ENCODE measurements around the gene FTCDNL1.

Gene FTCDNL1

GRCh38 chr2:199727801-199728200 lies 123.2 kb downstream of the FTCDNL1 start:
- Histone ChIP-seq H3K4me3 (ENCODE audit: low read length) (no peak overlapping the region), H3K9me2 (replicated peaks; ENCODE audit: insufficient read depth, low read length) (no peaks in the 10 kb centered on the region), H3K36me3 (replicated peaks; ENCODE audit: insufficient read depth, low read length) (no peaks in the 10 kb centered on the region), H3K9me3 (replicated peaks; ENCODE audit: insufficient read depth, low read length) (no peaks in the 10 kb centered on the region), H3F3A (ENCODE audit: insufficient read depth, low read length) (no peaks in the 10 kb centered on the region), H3K4me2 (ENCODE audit: low read depth, low read length) (no peak overlapping the region), H4K20me1 (ENCODE audit: insufficient read depth, low read length) (no peaks in the 10 kb centered on the region), H3K27me3 (replicated peaks; ENCODE audit: insufficient read depth, low read length) (no peaks in the 10 kb centered on the region), H3K27ac (ENCODE audit: low read length) (no peak overlapping the region), H2AFZ (ENCODE audit: low read length) (no peak overlapping the region), H3K9ac (ENCODE audit: low read length) (no peak overlapping the region), H3K4me1 (ENCODE audit: low read length) (no peaks in the 10 kb centered on the region), H3K79me2 (ENCODE audit: low read length) (no peaks in the 10 kb centered on the region)
- TF ChIP-seq EZH2phosphoT487 (IDR thresholded peaks at IDR 0.05; ENCODE audit: low read length) (no peak), CTCF (IDR thresholded peaks at IDR 0.05; ENCODE audit: low read length) (no peak), EZH2 (optimal IDR thresholded peaks at IDR 0.05; ENCODE audit: low read depth, low read length) (no peak)
- DNase-seq, result no peak

GRCh38 chr2:199727306-199727705 lies 123.7 kb downstream of the FTCDNL1 start:
- DNase-seq, result no peak
- TF ChIP-seq EZH2 (optimal IDR thresholded peaks at IDR 0.05; ENCODE audit: low read depth, low read length), result no peak
- no peak for TF ChIP-seq EZH2phosphoT487 (IDR thresholded peaks at IDR 0.05; ENCODE audit: low read length)
- TF ChIP-seq CTCF (IDR thresholded peaks at IDR 0.05; ENCODE audit: low read length), result no peak
- H2AFZ ChIP-seq (ENCODE audit: low read length), result no peak overlapping the region
- no peak overlapping the region for H3K9ac ChIP-seq (ENCODE audit: low read length)
- H3K9me3 ChIP-seq (replicated peaks; ENCODE audit: insufficient read depth, low read length), result no peaks in the 10 kb centered on the region
- no peaks in the 10 kb centered on the region for H3K9me2 ChIP-seq (replicated peaks; ENCODE audit: insufficient read depth, low read length)
- no peaks in the 10 kb centered on the region for H4K20me1 ChIP-seq (ENCODE audit: insufficient read depth, low read length)
- no peak overlapping the region for H3K4me2 ChIP-seq (ENCODE audit: low read depth, low read length)
- no peaks in the 10 kb centered on the region for H3K4me1 ChIP-seq (ENCODE audit: low read length)
- no peaks in the 10 kb centered on the region for H3F3A ChIP-seq (ENCODE audit: insufficient read depth, low read length)
- H3K27me3 ChIP-seq (replicated peaks; ENCODE audit: insufficient read depth, low read length), result no peaks in the 10 kb centered on the region
- no peak overlapping the region for H3K27ac ChIP-seq (ENCODE audit: low read length)
- H3K4me3 ChIP-seq (ENCODE audit: low read length), result no peak overlapping the region
- no peaks in the 10 kb centered on the region for H3K36me3 ChIP-seq (replicated peaks; ENCODE audit: insufficient read depth, low read length)
- H3K79me2 ChIP-seq (ENCODE audit: low read length), result no peaks in the 10 kb centered on the region

GRCh38 chr2:199718074-199718473 lies 132.9 kb downstream of the FTCDNL1 start:
- Histone ChIP-seq H3K27me3 (replicated peaks; ENCODE audit: insufficient read depth, low read length) (no peaks in the 10 kb centered on the region), H3K9me2 (replicated peaks; ENCODE audit: insufficient read depth, low read length) (no peaks in the 10 kb centered on the region), H3K4me3 (ENCODE audit: low read length) (no peak overlapping the region), H4K20me1 (ENCODE audit: insufficient read depth, low read length) (no peaks in the 10 kb centered on the region), H2AFZ (ENCODE audit: low read length) (no peak overlapping the region), H3K9me3 (replicated peaks; ENCODE audit: insufficient read depth, low read length) (no peaks in the 10 kb centered on the region), H3K36me3 (replicated peaks; ENCODE audit: insufficient read depth, low read length) (no peaks in the 10 kb centered on the region), H3K79me2 (ENCODE audit: low read length) (no peaks in the 10 kb centered on the region), H3K4me2 (ENCODE audit: low read depth, low read length) (no peak overlapping the region), H3K4me1 (ENCODE audit: low read length) (0 out of 2 replicates have a peak, but pooled peaks cover 4% of the 10 kb centered on the region), H3K27ac (ENCODE audit: low read length) (no peak overlapping the region), H3K9ac (ENCODE audit: low read length) (no peak overlapping the region), H3F3A (ENCODE audit: insufficient read depth, low read length) (no peaks in the 10 kb centered on the region)
- no peak for TF ChIP-seq EZH2 (optimal IDR thresholded peaks at IDR 0.05; ENCODE audit: low read depth, low read length)
- TF ChIP-seq CTCF (IDR thresholded peaks at IDR 0.05; ENCODE audit: low read length), result no peak
- TF ChIP-seq EZH2phosphoT487 (IDR thresholded peaks at IDR 0.05; ENCODE audit: low read length), result no peak
- DNase-seq, result no peak
